HG03432 (cell line): Measurements from ENCODE around the gene TBC1D30.
"Not testable (repeated sequence)": the region's sequence is repeated elsewhere in the genome, so short reads cannot be mapped to it uniquely, and the experiment has no call there.

ENCODE experiments used
- ATAC-seq: cut with Tn5 transposase; IDR thresholded peaks from one replicate; pipeline ENCODE4 v1.9.1; 2021; ENCODE audit warnings: mild to moderate bottlenecking, moderate library complexity; ENCODE audit not compliant: unreplicated experiment

Gene TBC1D30

DNA sequence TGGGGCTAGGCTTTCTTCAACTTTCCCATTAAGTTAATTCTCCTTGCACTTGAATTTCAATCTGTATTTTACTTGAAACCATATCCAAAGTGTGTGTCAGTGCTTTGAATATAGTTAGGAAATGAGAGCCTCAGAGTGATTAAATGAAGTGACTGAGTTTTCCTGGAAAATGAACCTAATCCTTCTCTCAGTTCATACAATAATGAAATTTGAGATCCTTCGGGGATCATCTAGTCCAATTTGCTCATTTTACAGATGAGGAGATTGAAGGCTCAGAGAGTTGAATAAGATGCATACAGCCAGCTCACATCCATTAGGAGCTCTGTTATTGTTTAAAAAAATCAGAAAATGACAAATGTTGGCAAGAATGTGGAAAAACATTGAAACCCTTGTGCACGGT lies 18.3 kb upstream of the TBC1D30 start:
- ATAC-seq = no peak

DNA sequence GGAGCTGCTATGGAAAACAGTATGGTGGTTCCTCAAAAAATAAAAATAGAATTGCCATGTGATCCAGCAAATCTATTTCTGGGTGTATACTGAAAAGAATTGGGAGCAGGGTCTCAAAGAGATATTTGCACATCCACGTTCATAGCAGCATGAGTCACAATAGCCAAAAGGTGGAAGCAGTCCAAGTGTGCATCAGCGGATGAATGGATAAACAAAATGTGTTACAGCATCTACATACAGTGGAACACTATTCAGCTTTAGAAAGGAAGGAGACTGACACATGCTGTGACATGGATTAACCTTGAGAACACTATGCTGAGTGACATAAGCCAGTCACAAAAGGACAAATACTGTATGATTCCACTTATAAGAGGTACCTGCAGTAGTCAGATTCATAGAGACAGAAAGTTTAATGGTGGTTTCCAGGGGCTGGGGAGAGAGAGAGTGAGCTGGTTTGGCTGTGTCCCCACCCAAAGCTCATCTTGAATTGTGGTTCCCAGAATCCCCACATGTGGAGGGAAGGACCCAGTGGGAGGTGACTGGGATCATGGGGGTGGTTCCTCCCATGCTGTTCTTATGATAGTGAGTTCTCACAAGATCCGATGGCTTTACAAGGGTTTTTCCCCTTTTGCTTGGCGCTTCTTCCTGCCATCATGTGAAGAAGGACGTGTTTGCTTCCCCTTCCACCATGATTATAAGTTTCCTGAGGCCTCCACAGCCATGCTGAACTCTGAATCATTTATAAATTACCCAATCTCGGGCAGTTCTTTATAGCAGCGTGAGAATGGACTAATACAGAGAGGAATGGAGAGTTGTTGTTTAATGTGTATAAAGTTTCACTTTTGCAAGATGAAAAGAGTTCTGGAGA lies 17.6 kb upstream of the TBC1D30 start:
- no peak for ATAC-seq

DNA sequence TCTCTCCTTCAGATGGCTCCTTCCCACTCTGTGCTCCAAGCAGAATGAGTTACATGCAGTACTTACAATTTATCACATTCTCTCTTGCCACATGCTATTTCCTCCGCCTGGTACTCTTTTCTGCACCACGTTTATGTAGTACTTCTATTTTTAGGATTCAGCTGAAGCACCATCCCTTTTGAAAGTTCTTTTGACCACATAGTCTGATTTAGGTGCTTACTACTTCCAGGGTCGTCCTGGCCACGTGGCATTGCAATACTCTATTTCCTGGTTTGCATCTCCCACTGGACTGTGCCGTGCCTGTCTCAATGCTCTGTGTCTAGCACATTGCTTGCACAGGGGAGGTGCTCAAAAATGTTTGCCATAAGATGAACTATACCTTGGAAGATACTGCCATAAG lies 16.3 kb upstream of the TBC1D30 start:
- peak; percentile 55 for ATAC-seq

DNA sequence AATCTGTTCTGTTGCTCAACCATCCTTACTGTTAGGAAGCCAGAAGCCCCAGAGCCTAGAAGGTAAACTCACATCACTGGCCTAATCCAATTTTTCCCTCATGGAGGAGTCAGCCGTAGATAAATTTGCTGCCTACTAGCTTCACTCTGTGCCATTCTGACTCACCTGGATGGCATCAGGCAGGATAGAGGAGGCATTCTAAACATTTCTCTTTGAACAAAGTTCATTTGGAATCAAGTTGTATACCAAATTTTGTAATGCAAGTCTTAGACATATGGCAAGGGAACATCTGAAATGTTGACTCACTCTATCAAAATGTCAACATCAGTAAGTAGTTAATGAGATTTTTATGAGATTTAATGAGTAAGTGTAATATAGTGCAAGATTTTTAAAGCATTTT lies 13.6 kb upstream of the TBC1D30 start:
- ATAC-seq = no peak

DNA sequence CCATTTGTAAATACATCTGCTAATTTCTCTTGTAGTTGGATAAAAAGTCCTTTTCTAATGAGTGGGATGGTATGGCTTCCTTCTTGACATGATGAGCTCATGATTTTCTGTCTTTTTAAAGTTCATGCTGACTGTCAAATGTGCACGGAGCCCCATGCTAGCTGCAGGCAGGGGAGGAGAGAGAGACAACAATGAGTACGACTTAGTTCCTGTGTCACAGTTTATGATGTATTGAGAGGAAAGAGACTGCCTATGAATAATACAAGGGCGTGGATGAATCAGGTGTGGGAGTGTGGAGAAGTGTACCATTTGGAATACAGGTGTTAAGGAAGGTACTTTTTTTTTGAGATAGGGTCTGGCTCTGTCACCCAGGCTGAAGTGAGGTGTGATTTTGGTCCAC lies 10.7 kb upstream of the TBC1D30 start:
- ATAC-seq = no peak

DNA sequence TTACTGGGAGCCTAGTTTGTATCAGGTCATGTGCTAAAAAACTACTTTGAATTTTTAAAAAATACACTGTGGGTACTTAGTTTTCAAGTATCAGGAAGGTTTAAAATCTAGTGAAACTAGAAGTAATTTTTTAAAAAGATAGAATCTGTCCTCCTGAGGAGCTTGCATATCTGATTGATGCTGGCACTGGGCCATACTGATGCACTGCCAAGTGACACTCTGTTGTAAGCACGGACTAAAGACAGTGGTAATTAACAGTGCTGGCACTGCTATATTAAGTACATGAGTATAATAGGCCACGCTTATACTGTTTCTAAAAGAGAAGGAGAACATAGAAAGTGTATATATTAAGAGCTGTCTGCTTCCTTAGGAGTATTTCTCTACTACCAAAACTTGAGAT lies 10.0 kb upstream of the TBC1D30 start:
- ATAC-seq = no peak

DNA sequence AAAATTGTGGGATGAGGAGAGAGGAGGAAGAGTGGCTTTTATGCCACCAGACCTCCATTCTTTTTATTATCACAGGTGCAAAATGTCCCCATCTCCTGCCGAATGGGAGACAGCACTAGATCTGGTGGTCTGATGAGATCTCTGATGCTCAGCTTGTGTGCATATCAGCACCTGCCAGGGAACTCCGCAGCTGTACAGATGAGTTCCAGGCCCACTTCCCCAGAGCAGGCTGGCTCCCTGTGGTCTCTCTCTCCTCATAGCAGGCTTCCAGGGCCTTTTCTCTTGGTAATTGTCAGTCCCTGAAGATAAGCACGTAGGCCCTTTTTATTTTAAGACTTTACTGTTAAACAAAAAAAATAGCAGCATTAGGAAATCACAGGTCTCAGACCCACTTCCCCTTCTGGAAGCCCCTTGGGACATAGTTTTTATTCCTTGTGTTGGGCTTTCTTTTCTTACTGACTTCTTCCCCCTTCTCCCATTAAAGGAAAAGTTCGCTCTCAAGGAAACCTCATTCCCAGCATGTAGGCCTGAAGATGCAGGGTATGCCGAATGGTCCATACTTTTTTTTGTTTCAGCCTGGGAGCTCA lies 4.5 kb upstream of the TBC1D30 start:
- no peak for ATAC-seq

DNA sequence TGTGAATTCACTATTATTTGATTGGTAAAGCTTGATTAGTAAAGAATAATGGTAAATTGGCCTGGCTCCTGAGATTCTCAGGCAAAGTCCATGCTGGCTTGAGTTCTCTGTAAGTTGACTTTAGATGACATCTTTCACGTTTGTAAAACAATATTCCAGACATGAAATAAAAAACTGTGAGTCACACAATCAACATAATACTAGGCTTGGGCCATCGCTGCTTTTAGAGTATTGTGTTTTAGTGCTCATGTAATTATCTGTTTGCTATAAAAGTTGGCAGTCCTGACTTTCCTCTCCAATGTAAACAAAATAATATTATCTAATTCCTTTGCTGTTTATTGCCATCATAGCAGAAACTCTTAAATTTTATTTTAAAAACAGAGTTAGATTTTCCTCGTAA lies 3.9 kb upstream of the TBC1D30 start:
- no peak for ATAC-seq

DNA sequence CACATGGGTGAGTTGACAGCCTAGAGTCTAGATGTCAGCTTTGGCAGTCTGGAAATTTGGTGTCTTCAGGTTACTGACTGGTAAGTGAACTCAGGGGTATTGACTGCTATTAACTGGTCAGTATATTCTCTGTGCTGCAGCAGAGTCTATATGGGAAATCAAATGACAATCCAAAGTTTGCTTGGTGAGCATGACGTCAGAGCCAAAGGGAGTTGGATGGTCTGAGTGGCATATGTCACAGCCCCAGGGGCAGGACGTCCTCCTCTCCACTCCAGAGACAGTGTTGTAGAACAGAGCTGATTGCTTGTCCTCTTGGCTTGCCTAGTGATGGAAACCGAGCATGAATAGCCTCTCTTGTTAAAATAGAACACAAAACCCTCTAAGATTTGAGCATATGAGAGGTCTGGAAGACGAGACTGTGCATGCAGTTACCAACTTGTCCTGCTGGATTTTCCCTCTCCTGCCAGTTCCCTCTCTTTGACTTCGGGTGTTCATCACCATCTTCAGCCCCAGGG lies 3.3 kb upstream of the TBC1D30 start:
- no peak for ATAC-seq

DNA sequence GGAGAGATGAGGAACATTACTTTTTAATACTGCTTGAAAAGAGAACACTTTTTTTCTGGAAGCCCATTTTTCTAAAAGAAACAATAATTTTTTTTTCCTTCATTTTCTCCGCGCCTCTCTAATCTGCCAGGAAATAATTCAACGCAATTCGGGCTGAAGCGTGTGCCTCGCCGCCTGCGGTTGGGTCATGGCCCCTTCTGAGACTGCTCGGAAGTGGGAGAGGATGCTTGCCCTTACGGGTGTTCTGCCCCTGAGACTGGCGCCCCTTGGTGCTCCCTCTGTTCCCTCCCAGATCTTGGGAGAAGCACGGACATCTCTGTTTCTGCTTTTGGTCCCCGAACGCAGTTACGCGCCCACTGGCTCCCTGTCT lies 332 bp upstream of the TBC1D30 start:
- ATAC-seq = peak; percentile 19

DNA sequence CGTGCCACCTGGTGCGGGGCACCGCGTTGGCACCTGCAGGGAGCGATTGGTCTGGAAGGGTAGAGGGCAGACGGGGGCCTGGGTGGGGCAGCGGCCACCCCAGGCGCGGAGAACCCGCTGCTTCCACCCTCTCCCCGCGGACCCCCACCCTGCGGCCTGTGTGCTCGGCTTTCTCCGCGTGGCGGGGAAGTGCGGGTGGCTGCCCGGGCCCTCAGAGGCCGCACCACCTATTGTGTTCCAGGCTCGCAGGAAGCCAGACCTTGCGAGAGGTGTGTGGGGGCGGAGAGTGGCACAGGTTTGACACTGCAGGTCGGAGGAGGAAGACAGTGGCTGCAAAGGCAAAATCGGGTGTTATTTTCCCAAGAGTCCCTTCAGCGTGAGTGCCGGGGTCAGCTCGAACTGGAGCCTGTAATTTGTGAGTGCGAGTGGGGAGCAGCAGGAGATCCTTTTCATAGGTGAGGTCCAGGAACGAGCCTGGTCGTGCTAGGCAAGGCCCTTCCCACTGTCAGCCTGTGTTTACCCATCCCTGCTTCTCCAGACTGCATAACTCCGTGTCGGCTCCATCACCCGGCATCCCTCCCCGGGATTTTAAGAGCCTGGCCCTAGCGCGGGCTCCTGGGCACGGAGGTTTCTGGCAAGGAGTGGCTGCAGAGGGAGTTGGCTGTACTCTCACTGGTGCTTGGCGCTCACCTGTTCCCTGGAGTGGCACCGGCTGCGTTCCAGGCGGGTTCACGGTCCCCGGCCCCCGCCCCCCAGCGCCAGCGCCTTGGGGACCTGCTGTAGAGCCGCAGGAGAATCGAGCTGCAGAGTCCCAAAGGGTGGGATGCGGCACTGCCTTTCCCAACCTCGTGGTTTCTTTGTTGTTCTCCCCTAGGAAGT lies 935 bp downstream of the TBC1D30 start:
- peak; percentile 24 for ATAC-seq

DNA sequence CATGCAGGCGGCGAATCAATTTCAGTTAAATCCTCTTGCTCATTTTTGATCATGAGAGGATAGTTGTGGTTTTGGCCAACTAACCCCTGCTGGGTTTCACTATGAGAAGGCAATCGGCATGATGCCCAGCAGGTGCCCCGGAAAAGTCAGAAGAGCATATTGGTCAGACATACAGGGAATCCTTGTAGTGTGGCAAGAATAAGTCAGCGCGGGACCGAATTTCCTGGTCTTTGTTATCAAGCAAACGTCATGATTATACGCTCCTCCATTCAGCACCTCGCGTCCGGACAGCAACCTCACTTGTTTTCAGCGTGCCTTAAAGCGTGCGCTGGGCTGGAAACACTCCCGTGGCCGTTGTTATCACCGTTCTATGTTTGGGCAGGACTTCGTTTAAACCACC lies 1.8 kb downstream of the TBC1D30 start:
- ATAC-seq = peak; percentile 48

DNA sequence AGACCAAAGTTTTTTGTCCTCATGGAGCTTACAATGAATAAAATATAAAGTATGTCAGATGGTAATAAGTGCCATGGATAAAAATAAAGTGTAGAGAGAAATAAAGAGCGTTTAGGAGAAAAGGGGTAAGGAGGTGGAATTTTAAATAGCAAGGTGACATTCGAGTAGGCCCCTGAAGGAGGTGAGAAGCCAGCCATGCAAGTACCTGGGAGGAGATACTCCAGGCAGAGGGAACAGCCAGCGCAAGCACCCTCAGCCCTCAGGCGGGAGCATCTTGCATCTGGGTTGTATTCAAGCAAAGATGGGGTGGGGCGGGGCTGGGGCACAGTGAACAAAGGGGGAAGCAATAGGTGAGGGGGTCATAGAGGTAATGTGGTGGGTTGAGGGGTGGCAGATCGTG lies 4.3 kb downstream of the TBC1D30 start:
- no peak for ATAC-seq

DNA sequence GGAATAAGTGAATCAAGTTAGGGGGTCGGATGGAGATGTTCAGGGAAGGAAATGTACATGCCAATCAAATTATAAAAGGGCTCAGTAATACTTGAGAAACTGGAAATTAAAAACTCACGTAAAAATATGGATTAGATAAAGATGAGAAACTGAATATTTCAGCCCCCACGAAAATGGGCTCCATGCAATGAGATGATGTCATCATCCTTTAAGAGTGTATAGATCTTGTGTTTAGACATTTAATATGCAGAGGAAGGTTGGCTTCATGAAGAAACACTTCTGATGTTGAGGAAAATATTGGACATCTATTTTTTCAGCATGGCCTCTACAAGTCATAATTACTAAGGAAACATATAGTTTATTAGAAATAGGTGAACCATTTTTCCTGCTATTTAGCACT lies 9.5 kb downstream of the TBC1D30 start:
- no peak for ATAC-seq

DNA sequence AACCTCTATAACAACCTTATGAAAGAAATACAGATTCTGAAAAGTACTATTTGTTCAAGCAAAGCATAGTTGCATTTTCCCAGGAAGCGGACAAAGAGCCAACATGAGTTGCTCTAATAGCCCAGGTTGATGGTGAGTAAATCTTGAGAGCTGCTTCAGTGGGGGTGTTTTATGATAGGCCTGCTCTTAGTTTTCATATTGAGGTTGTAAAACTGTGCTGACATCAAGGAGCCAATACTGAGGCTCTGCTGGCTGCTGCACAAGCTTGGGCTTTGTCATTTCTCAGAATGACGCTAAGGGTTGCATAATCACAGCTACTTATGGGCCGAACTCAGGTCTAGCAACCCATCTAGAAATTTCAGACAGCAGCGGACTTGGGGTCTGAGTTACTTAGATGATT lies 11.5 kb downstream of the TBC1D30 start:
- no peak for ATAC-seq

DNA sequence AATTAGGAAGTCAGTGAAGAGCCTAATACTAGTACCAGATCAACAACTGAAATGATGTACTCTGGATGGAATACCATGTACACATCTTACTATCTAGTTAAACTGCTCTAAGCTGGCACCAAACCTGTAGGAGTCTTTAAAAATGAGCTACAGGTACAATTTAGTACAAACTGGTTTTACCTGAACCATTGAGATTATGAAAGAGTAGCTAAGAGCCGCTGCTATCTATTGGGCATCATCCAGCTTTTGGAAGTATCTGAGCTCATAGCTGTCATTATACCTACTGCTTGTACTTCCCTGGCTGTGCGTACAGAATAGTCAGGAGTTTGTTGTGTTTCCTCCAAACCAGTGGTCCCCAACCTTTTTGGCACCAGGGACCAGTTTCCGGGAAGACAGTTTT lies 12.4 kb downstream of the TBC1D30 start:
- ATAC-seq = no peak

DNA sequence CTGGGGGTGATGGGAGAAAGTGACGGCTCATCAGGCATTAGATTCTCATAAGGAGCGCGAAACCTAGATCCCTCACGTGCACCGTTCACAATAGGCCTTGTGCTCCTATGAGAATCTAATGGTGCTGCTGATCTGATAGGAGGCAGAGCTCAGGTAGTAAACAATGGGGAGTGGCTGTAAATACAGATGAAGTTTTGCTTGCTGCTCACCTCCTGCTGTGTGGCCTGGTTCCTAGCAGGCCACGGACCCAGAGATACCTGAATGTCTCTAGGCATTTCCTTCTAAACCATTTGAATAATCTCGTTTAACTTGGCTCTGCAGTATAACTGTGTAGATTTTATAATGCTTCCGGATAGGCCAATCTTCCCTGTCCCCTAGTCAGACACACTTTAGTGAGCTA lies 13.0 kb downstream of the TBC1D30 start:
- ATAC-seq = no peak

DNA sequence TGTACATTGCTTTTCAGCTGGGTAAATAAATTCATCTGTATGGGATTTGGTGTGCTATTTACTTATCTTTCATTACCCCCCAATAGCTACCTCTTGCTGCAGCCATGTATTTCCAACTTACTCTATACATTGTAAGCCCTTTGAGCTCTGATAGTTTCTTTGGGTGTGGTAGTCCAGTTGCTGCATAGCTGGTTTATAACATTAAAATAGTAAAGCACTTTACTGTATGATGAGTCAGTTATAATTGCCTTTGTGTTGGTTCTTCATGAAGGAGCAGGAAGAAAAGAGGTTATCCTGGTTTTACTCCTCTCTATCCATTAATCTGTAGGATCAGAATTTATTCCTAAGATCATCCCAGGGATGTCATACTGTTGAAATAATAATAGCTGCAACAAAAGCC lies 15.7 kb downstream of the TBC1D30 start:
- ATAC-seq = no peak

DNA sequence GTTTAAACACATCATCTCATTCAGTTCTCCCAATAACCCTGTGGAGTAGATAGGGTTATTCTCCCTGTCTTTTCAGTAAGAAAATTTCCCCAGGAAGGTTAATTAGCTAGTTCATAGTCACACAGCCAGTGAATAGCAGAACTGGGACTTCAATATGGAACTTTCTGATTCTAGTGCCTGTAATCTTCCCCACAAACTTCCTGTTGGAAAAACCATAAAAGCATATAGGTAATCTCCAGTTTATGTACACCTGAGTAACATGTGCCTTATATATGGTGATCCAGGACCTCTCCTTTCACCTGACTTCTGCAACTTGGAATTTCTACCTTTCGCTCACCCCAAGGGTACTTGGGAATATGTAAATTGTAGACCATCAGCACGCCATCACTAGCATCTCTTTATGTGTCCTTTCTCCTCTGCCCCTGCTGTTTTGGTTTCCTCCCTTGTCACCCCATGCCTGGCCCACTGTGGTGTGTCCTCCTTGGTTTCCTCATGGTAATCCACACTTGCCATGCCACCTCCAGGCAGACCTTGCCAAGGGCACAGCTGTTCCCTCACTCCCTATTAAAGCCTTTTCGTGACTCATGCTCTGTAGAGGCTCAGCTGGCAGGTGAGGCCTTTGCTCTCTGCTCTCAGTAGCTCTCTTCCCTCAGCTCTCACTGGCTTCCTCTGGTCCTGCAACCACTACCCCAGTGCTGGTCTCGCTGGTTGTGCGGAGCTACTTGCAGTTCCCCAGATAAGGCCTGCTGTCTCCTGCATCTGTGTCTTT lies 16.7 kb downstream of the TBC1D30 start:
- ATAC-seq = no peak

DNA sequence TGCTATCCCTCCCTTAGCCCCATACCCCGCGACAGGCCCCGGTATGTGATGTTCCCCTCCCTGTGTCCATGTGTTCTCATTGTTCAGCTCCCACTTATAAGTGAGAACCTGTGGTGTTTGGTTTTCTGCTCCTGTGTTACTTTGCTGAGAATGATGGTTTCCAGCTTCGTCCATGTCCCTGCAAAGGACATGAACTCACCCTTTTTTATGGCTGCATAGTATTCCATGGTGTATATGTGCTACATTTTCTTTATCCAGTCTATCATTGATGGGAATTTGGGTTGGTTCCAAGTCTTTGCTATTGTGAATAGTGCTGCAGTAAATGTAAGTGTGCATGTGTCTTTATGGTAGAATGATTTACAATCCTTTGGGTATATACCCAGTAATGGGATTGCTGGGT lies 24.0 kb downstream of the TBC1D30 start:
- ATAC-seq = not testable (repeated sequence)
